A673 (cell line): Measurements from ENCODE around the gene TCF12. TPM values are rescaled to one million over a fixed set of nuclear protein-coding genes. Genes with fewer than 3 reads are reported as not detected.

Experiments used
- BruUV-seq: library from RNA; stranded (reverse); fragments of 400-500 nt; replicated peaks from 2 replicates; lab custom pipeline; 2021; lab: Mats Ljungman, UMichigan
- CTCF ChIA-PET: fragments of 300-600 bp; sonication (Branson Sonifier 250); formaldehyde crosslinking; loops from one replicate; lab custom pipeline; 2022; ENCODE audit warnings: antibody characterized with exemption; lab: Charles Lee
- POLR2A ChIA-PET: fragments of 300-600 bp; sonication (Branson Sonifier 250); formaldehyde crosslinking; loops from one replicate; lab custom pipeline; 2022; ENCODE audit warnings: antibody characterized with exemption; ENCODE audit not compliant: low non-redundant PET; lab: Charles Lee
- DNase-seq: peaks from one replicate; pipeline ENCODE4 v3.0.0-alpha.2; 2015; ENCODE audit warnings: low spot score
- H3K27ac ChIP-seq: fragments of 200-600 bp; sonication (generic); 2 replicates; pipeline ENCODE4 v1.5.1; 2016; ENCODE audit warnings: mixed run types, low read depth, mild to moderate bottlenecking, mixed read lengths, antibody characterized with exemption, low read length; ENCODE audit not compliant: poor library complexity, severe bottlenecking
- H3K27me3 ChIP-seq: fragments of 200-600 bp; sonication (generic); replicated peaks from 2 replicates; pipeline ENCODE4 v1.6.1; 2017; ENCODE audit warnings: mixed run types, low read depth, mild to moderate bottlenecking, mixed read lengths, antibody characterized with exemption, low read length; ENCODE audit not compliant: insufficient read depth, poor library complexity
- H3K36me3 ChIP-seq: fragments of 200-600 bp; sonication (generic); 2 replicates; pipeline ENCODE4 v1.6.1; 2016; ENCODE audit warnings: mixed run types, mild to moderate bottlenecking, mixed read lengths, antibody characterized with exemption, low read length; ENCODE audit not compliant: insufficient read depth, poor library complexity, severe bottlenecking
- H3K4me1 ChIP-seq: fragments of 200-600 bp; sonication (generic); 2 replicates; pipeline ENCODE4 v1.6.1; 2017; ENCODE audit warnings: mixed run types, mild to moderate bottlenecking, mixed read lengths, antibody characterized with exemption, low read length; ENCODE audit not compliant: insufficient read depth, poor library complexity, severe bottlenecking
- H3K4me3 ChIP-seq: fragments of 200-600 bp; sonication (generic); 2 replicates; pipeline ENCODE4 v1.5.1; 2016; ENCODE audit warnings: low read depth, mixed run types, mild to moderate bottlenecking, mixed read lengths, low read length; ENCODE audit not compliant: poor library complexity, severe bottlenecking
- H3K9me3 ChIP-seq: fragments of 200-600 bp; sonication (generic); 2 replicates; pipeline ENCODE4 v1.6.1; 2016; ENCODE audit warnings: mixed run types, low read depth, mild to moderate bottlenecking, mixed read lengths, antibody characterized with exemption, low read length; ENCODE audit not compliant: poor library complexity, severe bottlenecking
- CTCF ChIP-seq: fragments of 300-800, 200-600 bp; sonication (generic); conservative IDR thresholded peaks from 2 replicates; pipeline ENCODE4 v1.5.1; 2017; ENCODE audit warnings: low read depth, mild to moderate bottlenecking, antibody characterized with exemption, low read length, moderate library complexity, mixed read lengths
- EZH2 ChIP-seq: fragments of 200-600 bp; sonication (generic); IDR thresholded peaks from 2 replicates; pipeline ENCODE4 v1.6.1; 2017; ENCODE audit warnings: borderline replicate concordance, low read depth, mild to moderate bottlenecking, mixed read lengths, antibody characterized with exemption, low read length; ENCODE audit not compliant: poor library complexity, severe bottlenecking
- intact Hi-C: fragments of 100-400 bp; cut with micrococcal nuclease; formaldehyde crosslinking; loops from one replicate; pipeline ENCODE4 v1.10.0; 2022; ENCODE audit not compliant: unreplicated experiment
- total RNA-seq: library from RNA; stranded (reverse); gene quantifications from 2 replicates; pipeline ENCODE4 v1.2.3, GENCODE V29; 2021

TCF12 gene
- total RNA-seq, 1 experiment from 2014 or later = 351 TPM

- Histone ChIP-seq H3K4me3 (no peak overlapping the region), H3K9me3 (no peaks in the 10 kb centered on the region), H3K4me1 (peaks cover 32% of the 10 kb centered on the region), H3K27ac (peak overlapping the region; percentile 26), H3K36me3 (no peaks in the 10 kb centered on the region), H3K27me3 (no peaks in the 10 kb centered on the region)
- intact Hi-C loops = no loop called here
- TF ChIP-seq EZH2 = no peak
- no peak for TF ChIP-seq CTCF
- ChIA-PET CTCF (interaction anchor here (0.6 kb wide), 1 partner anchor 181 kb away, joined by 3 read pairs; no protein-coding TSS in a partner anchor), POLR2A (no interaction called here)
- BruUV-seq = no TSS peak
- peak; percentile 33 for DNase-seq
These were observed 203.8 kb downstream of the TCF12 start for GRCh38 chr15:57122080-57122840.

GRCh38 chr15:57124036-57124435, 205.6 kb downstream of the TCF12 start:
- DNase-seq = no peak
- BruUV-seq = no TSS peak
- no peaks in the 10 kb centered on the region for H3K27me3 ChIP-seq
- peaks cover 20% of the 10 kb centered on the region for H3K4me1 ChIP-seq
- intact Hi-C loops = no loop called here
- ChIA-PET POLR2A (interaction anchor here (0.6 kb wide), 1 partner anchor 11 kb away, joined by 3 read pairs; no protein-coding TSS in a partner anchor), CTCF (no interaction called here)
- no peaks in the 10 kb centered on the region for H3K36me3 ChIP-seq
- no peak overlapping the region for H3K4me3 ChIP-seq
- TF ChIP-seq EZH2 = no peak
- TF ChIP-seq CTCF = no peak
- H3K27ac ChIP-seq = no peak overlapping the region
- H3K9me3 ChIP-seq = no peaks in the 10 kb centered on the region

GRCh38 chr15:57129064-57129463, 210.6 kb downstream of the TCF12 start:
- TF ChIP-seq CTCF (no peak), EZH2 (no peak)
- BruUV-seq = no TSS peak
- Histone ChIP-seq H3K27me3 (no peaks in the 10 kb centered on the region), H3K4me3 (no peak overlapping the region), H3K4me1 (peaks cover 27% of the 10 kb centered on the region), H3K9me3 (no peaks in the 10 kb centered on the region), H3K27ac (no peak overlapping the region), H3K36me3 (no peaks in the 10 kb centered on the region)
- CTCF ChIA-PET = no interaction called here
- POLR2A ChIA-PET = no interaction called here
- no peak for DNase-seq
- intact Hi-C loops = no loop called here
